Glomerular visceral epithelial cell (primary cell): ENCODE results near the gene EXOC2.
"Not testable (repeated sequence)": the region's sequence is repeated elsewhere in the genome, so short reads cannot be mapped to it uniquely, and the experiment has no call there.

Source experiments
- DNase-seq: peaks from one replicate; pipeline ENCODE4 v3.0.0-alpha.2; 2016; ENCODE audit errors: extremely low spot score

The EXOC2 gene

DNA sequence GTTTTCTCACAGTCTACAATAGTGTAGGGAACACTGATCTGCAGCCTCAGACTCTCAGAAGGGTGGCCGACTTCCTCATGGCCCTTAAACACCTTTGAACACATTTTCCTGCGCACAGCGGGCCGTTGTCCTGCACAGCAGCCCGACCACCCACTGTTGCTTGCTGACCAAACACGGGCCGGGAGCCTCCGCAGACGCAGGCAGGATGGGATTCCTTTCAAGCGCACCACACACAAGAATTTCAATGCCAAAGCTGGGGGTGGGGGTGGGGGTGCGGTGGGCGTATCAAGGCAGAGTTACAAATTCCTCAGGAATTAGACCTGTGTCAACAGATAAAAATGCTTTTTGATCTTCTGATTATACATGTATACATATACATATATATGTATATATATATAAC, 110.6 kb downstream of the EXOC2 start:
- DNase-seq = peak; percentile 24

DNA sequence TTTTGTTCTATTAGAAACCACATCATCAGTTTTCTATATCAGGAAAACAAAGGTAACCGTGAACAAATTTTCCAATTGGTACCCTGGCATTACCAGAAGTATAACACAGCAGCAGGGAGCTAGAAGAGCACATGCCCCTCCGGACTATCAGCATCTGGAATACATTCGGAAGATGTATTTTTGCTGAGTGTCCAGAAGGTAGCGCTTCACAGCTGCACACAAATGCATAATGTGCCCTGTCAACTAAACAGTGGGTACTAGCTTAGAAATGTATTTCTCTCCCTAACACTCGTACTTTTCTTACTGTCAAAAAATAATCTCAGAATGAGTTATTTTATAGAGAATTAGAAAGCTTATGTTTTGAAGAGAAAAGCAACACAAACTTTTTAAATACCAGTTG, 113.6 kb downstream of the EXOC2 start:
- DNase-seq = no peak

DNA sequence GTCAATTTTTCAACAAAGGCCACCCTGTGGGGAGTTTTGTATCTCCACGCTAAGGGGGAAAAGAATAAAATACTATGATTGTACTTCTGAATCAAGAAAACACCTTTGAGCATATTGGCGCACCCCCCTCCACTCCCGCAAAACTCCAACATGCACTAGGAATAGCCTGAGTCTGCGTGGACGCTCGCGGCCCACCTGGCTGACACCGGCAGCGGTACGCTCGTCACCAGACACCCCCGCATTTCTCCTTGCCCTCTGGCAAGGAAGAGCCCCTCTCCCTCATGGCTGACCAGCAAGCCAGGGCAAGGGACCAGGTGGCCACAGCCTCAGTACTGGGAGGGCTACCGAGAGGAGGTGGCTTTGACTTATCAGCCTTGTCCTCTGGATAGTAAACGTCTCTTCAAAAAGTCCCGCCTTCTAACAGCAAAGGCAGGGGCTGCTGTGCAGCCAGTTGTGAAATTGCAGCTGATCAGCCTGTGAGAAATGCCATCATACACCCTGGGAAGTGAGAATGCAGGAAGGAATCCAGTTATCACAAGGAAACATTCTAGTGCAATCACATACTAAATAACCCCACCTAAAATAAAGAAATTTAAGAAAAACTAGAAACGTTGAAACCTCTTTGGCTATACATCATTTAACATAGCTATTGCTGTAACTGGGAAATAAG, 120.2 kb downstream of the EXOC2 start:
- DNase-seq = no peak

DNA sequence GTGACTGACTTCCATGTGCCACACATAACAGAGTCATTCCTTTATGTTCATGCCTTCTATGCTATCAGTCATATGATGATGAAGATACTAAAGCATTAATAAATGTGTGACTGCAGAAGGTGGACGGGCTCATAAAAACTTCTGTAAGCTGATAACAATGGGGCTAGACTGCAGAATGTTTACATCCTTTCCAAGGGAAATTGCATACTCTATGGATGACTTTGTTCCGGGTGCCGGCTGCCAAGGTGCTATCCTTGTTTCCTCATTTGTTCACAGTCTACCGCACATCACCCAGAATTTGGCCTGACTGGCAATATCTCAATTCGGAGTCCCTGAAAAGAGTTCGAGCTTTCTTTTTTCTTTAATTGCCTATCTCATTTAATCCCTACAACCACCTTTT, 121.0 kb downstream of the EXOC2 start:
- no peak for DNase-seq

DNA sequence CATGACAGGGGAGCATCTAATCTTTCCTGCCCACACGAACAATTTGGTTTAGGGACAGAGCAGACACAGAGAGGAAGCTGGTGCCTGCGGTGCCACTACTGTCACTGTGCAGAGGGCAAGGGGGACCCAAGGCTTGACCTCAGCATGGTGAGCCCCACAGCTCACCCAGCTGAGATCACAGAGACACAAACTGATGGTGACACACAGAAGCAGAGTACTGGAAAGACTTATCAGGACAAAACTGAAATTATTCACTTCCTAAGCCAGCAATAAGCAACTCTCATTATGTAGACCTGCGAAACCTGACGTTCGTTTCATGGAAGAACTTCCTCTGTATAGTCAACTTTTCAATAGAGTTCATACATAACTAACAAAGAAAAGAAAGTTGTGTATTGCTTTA, 122.1 kb downstream of the EXOC2 start:
- no peak for DNase-seq

DNA sequence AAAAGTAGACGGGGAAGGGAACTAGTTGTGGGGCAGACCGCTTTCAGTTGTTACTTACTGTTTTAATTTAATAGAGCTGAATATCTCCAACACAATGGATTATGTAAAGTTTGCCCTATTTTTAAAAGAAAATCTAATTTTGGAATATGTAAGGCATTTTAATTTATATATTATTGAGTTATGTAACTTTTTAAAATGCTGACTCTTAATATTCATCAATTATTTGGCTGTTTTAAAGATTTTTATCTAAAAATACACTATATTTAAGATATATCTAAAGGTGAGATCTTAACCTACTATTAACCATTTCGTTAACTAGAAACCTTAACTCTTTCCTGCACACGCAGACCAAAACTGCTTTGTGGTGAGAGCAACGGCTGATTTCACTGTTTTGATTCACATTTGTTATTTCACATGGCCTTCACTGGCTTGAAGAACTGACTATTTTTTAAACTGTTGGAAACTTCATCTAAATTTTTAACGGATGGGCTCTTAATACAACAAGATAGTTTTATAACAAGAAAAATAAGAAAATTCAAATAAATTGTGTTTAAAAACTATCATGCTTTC, 123.9 kb downstream of the EXOC2 start:
- DNase-seq = no peak

DNA sequence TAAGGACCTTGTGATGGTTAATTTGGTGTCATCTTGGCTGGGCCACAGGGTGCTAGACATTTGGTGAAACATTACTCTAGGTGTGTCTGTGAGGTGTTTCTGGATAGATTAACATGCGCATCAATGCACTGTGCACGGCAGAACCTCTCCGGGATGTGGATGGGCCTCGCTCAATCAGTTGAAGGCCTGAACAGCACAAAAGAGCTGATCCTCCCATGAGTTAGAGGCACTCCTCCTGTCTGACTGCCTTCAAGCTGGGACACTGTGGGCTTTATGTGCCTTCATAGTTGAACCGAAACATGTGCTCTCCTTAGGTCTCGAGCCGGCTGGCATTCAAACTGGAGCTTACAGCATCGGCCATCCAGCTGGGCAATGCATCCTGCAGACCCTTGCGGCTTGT, 124.9 kb downstream of the EXOC2 start:
- DNase-seq = no peak

DNA sequence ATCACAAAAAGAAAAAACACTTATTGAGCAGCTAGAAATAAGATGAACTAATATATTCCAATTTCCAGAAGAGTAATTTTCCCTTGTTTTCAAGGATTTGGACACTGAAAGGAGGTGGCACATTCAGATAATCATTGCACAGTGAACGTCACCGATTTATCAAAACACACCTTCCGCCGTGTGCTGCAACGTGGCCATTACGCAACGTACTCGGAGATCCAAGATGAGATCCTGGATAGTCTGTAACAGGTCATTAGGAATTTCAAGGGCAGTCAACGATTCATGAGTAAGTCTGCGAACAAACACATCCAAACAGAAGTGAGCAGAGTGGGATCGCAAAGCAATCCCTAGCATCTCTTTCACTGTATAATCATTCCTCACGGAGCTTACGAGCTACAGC, 129.1 kb downstream of the EXOC2 start:
- no peak for DNase-seq

DNA sequence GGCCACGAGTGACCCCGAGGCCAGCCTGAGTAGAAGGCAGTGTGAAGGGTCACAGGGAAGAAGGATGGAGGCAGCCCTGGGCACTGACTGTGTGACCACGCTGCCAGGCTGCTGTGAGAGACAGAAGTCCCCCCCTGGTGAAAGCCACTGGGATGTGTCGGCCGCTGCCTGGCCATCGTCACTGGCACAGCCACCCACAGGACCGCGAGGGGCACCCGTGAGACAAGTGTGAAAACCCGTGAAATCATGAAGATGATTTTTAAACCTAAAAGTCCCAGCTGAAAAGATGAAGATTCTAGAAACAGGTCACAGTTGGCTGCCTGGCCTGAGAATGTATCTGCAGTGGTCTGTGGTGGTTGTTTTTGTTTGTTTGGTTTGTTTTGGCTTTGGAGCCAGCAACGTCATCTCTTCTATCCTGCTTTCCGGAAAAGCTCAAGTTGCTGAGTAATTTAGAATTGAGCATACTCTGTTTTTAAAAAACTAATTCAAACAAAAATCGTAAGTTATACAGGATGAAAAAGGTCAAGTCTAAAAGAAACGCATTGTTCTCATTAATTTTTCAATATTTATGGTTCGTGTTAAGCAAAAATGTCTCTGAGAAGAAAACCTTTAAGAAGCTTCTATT, 130.8 kb downstream of the EXOC2 start:
- DNase-seq = no peak

DNA sequence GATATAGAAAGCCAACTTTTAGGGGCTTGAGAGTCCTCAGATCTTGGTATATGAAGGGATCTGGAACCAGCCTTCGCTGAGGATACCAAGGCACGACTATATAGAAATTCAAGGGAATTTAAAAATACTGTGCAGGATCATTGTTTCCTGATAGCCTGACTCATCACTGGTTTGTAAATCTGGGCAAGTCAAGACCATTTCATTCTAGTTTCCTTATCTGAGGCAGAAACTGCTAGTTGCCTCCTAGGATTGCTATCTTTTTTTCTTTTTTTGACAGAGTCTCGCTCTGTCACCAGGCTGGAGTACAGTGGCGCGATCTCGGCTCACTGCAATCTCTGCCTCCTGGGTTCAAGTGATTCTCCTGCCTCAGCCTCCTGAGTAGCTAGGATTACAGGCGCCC, 131.6 kb downstream of the EXOC2 start:
- not testable (repeated sequence) for DNase-seq

DNA sequence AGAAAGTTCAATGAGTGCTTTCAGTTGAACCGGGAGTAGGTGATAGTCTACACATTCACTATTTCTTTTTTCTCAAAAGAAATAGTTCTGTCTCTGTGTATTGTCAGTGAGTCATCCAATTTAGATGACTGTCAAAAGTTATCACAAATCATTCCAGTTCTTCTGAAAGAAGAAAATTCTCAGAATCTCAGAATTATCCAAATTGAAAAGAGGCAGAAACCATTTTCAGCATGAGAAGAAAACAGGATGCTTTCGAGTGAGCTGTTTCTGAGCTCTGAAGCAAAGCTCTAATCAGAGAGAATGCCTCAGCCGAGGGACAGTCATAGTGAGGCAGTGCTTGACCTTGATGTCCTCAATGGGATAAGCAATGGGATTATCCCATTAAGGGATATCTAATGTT, 134.0 kb downstream of the EXOC2 start:
- DNase-seq = no peak

DNA sequence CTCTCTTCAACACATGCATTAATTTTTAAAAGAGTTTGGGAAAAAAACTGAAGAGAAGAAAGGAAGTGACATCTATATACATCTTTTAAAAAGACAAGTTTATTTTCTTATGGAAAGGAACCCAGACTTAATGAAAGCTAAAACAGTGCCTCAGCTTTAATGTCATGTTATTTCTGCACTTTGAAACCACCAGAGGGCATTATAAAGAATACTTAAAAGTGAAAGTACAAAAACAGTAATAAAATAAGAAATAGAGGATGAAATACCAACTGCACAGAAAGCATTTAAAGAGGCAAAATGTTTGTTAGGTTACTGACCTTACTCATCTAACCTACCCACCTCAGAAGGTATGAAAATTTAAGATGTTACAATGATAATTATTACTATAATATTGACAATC, 134.8 kb downstream of the EXOC2 start:
- DNase-seq = no peak

DNA sequence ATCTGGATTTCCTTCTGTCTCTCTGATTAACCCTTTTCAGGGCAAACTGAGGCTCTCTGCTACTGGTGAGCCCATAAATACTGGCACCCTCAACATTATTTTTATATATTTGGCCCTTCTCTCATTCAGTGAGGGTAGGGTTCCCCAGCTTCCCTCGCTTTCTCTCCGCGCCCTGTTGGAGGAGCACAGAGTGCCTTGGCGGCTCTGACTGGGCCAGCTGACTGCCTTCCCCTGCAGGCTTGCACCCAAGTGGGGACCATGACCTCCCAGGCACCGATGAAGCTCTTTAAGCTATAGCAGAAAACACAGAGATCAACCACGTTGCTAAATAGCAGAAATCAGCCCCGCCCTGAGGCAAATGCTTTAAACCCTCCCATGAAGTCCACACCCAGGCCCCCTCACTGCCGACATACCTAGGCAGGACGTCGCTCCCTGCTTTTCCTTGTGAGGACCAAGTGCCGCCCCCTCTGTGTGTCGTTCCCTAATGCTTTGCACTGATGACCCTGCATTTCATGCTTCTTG, 141.0 kb downstream of the EXOC2 start:
- DNase-seq = no peak

DNA sequence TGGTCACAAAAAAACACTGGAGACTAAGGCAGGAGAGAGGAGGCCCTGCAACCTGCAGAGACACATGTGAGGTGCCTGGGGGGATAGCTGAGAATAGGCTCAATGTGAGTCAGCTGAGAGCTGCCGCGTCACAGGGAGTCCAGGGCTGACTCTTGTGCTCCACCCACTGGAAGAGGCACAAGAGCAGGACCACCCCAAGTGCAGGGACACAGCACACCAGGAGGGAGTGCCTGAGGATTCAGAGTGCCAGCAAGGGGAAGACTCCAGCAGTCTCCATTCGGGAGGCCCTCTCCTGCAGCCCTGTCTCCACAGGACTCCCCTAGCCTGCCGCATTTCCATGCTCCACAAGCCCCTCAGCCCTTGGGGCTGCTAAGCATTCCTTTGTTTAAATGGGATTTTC, 141.5 kb downstream of the EXOC2 start:
- no peak for DNase-seq

DNA sequence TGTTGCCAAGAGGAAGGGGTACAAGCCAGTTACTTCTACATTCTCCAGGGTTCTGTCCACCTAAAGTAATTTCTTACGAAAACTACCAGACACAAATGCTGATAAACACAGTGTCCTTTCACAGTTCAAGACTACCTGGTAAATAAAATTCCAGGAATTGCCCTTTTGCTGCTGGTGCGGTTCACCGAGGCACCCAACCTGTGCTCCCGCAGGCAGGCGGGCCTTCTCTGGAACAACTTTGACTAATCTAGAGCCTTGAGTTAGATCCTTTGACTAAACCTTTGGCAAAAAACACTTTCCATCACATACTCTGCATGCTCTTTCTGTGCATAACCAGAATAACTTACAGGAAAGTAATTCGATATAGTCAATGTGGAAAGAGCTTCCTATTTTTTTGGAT, 143.0 kb downstream of the EXOC2 start:
- no peak for DNase-seq

DNA sequence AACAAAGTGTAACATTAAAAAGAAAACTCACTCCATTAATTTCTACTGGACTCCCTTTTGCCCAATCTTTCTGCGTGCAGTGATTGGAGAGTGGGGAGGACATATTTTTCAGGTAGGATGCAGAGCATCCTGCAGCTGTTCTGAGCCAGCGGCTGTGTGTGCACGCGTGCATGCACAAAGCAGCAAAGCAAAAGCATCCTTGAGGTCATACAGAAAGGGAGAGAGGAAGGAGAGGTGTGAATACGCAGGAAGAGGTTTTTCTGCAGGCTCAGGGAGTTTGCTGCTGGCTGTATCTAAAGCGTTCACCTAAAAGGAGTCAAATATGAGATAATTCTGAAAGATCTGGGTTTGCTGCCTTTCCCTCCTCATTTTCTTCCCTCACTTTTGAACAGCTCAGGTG, 144.4 kb downstream of the EXOC2 start:
- no peak for DNase-seq

DNA sequence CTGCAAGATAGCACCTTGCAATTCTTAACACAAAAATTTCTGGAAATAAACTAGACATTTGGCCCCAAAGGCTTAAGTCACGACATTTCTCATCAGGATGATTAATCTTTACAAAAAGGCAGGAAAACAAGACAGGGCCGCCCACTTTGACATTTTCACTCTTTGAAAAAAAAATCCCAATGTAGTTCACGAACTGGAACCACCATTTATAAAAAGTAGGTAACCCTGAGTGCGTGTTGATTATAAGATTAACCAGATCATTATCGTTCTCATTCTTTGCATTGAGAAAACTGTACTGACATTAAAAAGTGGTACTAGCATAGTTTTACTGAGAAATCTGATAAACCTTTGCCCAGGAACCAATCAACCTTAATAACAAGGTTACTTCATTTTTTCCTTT, 144.8 kb downstream of the EXOC2 start:
- no peak for DNase-seq

DNA sequence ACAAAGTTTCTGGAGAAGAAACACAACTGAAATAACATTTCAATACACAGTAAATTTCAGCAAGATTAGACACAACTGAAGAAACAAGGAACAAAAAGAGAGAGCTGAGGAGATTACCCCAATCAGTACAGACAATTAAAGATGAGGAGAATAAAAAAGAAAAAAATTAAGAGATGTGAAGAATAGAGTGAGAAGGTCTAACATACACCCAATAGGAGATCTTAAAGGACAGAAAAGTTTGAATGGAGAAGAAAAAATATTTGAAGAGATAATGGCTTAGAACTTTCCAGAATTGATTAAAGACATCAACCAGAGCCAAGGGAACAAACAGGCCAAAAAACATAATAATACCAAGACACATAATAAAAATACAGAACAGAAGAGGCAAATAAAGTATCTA, 152.4 kb downstream of the EXOC2 start:
- DNase-seq = no peak

DNA sequence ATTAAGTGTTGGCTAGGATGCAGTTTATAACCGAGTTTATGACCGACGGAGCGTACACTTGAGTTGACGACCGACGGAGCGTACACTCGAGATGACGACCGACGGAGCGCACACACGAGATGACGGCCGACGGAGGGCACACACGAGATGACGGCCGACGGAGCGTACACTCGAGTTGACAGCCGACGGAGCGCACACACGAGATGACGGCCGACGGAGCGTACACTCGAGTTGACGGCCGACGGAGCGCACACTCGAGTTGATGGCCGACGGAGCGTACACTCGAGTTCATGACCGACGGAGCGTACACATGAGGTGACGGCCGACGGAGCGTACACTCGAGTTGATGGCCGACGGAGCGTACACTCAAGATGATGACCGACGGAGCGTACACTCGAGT, 155.8 kb downstream of the EXOC2 start:
- no peak for DNase-seq

DNA sequence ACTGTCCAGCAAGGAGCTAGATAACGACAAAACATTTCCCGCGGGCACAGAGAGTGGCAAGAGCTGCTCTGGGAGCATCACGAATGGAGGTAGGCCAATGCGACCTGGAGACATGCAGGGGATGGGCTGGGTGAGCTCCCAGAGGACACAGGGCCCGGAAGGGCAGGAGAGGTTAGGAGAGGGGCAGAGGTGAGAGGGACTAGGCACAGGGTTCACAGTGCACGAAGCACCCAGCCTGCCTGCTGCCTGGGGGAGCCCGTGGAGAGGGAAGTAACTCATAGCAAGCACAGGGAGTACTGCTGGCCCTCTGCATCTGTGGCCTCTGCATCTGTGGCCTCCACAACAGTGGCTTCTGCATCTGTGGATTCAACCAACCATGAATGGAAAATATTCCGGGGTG, 162.5 kb downstream of the EXOC2 start:
- no peak for DNase-seq

DNA sequence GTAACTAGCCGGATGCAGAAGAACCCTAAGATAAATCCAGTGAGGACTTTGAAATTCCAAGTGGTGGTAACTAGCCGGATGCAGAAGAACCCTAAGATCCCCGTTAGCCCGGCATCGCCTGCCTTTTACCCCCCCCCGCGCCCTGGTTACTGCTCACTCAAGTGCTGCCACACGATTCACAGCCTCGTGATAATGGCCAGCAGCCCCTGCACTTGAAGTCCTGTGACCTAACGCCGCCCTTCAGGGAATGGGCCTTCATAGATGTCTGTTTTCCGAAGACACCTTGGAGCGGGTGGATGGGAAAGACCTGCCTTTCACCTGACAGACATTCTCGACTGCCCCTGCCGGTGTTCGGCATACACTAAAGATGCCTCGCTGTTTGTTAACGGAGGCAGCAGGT, 163.9 kb downstream of the EXOC2 start:
- no peak for DNase-seq

DNA sequence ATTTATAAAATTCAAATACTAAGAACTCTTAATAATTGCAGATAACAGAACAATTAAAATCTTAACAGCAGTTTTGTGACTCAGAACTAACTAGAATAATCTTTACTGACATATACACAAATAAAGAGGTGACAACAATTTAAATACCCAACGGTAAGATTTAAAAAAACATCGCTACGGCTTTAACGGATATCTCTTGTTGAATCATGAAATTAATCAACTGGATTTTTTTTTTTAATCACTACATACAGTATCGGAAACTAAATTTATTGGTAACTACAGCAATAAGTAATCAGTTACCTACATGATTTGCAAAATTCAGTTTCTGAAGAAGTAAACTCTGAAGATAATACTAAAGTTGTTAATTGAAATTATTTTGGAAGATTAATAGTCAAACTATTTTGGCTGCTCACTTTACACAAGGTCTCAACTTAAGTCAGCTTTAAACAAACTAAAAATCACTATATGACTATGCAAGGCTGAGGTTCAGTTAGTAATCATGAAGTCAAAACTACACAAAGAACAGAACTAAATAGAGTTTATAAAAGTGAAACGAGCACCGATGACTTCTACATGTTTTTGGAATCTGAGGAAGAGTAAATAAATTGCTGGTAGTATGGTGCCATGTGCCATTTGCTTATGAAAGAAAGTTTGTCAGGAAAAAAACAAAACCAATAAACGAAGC, 164.8 kb downstream of the EXOC2 start:
- DNase-seq = no peak

DNA sequence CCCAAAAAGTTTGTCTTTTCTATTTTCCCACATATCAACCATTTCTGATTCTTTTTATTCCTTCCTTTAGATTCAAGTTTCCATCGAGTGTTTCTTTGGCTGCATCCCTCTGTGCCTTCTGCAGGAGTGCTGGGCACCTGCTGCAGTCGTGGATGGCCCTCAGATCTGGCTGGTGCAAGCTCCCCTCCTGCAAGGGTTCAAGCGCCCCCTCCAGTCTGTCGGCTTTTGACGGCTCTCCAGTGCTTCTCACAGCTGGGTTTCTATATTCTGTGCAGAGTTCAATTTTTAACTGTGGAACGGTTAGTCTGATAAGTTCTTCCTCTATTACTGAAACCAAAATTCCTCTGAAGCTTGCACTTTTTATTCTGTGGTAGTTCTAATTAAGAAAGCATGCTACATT, 168.1 kb downstream of the EXOC2 start:
- no peak for DNase-seq
